Smooth muscle cell of the coronary artery (primary cell): Measurements from ENCODE around the gene RBM28. TPM values are rescaled to one million over a fixed set of nuclear protein-coding genes. Genes with fewer than 3 reads are reported as not detected.

Experiments used
- total RNA-seq: library from RNA; depleted of rRNA; stranded (reverse); fragments of >200 nt; gene quantifications from 2 replicates; pipeline ENCODE4 v1.2.3, GENCODE V29; 2014; ENCODE audit warnings: low replicate concordance

Gene RBM28, protein sequence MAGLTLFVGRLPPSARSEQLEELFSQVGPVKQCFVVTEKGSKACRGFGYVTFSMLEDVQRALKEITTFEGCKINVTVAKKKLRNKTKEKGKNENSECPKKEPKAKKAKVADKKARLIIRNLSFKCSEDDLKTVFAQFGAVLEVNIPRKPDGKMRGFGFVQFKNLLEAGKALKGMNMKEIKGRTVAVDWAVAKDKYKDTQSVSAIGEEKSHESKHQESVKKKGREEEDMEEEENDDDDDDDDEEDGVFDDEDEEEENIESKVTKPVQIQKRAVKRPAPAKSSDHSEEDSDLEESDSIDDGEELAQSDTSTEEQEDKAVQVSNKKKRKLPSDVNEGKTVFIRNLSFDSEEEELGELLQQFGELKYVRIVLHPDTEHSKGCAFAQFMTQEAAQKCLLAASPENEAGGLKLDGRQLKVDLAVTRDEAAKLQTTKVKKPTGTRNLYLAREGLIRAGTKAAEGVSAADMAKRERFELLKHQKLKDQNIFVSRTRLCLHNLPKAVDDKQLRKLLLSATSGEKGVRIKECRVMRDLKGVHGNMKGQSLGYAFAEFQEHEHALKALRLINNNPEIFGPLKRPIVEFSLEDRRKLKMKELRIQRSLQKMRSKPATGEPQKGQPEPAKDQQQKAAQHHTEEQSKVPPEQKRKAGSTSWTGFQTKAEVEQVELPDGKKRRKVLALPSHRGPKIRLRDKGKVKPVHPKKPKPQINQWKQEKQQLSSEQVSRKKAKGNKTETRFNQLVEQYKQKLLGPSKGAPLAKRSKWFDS
- 14.2 and 18.0 TPM in 2 replicates for total RNA-seq

DNA sequence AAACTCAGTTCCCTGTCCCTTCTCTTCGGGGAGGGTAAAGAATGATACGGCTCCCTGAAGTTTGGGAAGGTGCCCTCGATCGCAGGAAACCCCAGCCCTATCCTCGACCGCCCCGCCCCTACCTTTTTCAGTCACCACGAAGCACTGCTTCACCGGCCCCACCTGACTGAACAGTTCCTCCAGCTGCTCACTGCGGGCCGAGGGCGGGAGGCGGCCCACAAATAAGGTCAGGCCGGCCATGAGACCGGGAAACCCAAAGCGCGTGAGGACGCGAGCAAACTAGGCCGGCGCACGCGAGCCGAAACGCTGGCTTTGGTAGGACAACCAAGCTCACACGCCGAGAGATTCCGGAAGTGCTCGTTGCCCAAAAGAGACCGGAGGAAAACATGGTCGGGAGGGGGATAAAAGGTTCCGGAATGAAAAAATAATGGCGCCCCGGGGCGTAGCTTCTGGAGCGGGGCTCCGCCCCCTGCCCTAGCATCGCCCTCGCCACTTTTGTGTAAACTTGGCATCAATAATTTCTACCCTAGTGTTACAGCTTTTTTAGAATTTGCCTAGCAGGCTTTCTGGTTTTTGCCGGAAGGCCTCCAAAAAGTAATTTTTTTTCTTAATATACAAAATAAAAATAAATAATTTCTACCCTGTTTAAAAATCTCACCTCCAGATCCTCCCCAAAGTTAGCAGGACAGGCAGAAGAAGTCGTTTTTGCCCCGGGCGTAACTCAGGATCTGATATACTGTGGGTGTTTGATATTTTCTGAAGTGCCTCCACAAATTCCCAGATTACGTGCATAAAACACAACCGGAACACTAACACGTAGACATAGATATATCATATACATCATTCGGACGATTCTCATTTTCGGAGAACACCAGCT lies at the start of gene RBM28:
Gene RBM28, minus strand, starts transcription at position 355 of the 877 bp plus-strand sequence. Its CDS starts 115 bp downstream, at position 240.

DNA sequence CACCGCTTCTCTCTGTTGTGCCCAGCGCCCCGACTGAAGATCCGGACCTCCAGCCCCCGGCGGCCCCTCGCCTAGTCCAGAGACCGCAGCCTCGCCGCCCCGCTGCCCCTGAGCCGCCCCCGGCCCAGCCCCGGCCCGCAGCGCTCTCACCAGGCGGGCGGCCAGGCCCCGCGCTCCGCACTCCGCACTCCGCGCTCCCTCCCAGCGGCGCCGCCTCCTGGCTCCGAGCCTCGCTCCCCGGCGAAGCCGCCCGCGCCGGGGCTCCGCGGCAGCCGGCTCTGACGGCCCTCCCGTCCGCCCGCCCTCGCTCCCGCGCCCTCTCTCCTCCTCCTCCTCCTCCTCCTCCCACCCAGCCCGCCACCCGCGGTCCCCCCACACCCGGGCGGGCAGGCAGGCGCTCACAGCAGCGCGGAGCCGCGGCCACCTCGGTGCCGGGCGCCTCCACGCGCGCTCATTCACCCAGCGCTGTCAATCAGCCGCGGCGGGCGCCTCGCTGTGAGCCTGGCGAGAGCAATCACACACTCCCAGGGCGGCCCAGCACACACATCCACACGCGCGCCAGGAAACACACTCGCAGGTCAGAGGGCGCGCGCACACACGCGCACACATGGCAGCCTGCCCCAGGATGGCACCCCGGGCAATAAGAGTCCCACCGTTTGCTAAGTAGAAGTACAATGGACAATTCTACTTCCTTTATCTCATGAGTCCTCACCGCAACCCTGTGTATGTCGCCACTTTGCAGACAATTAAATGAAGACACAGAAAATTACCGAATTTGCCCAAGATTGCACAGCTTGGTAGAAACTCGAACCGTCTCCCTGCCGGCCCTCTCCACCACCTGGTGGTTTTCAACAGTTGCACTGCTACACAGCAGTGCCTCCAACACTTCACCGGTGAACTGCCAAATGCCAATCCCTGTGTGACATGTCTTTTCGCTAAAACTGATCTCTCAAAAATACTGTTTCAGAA lies 18.0 kb upstream of the RBM28 start, which contains the start of gene PRRT4:
Gene PRRT4, minus strand, starts transcription at position 280 of the 969 bp plus-strand sequence.

Other genes with a start within 250 kb of the RBM28 start
- 0.94 TPM in 1 of 2 replicates, not detected in the other for gene LEP, start 102.6 kb downstream of the RBM28 start, total RNA-seq
- not detected in 2 replicates for gene PRRT4, start 17.8 kb upstream of the RBM28 start, total RNA-seq
- gene IMPDH1, start 66.1 kb upstream of the RBM28 start, total RNA-seq: 61.1 and 63.5 TPM in 2 replicates
- 10.2 and 18.5 TPM in 2 replicates for gene HILPDA, start 112.0 kb upstream of the RBM28 start, total RNA-seq
- 12.1 and 30.6 TPM in 2 replicates for gene METTL2B, start 132.8 kb upstream of the RBM28 start, total RNA-seq